ENCODE measurements around the gene USP10. TPM values are rescaled to one million over a fixed set of nuclear protein-coding genes. Genes with fewer than 3 reads are reported as not detected.

Gene USP10
- total RNA-seq, 2 experiments from 2014 or later = 99.3 to 106 TPM

DNA sequence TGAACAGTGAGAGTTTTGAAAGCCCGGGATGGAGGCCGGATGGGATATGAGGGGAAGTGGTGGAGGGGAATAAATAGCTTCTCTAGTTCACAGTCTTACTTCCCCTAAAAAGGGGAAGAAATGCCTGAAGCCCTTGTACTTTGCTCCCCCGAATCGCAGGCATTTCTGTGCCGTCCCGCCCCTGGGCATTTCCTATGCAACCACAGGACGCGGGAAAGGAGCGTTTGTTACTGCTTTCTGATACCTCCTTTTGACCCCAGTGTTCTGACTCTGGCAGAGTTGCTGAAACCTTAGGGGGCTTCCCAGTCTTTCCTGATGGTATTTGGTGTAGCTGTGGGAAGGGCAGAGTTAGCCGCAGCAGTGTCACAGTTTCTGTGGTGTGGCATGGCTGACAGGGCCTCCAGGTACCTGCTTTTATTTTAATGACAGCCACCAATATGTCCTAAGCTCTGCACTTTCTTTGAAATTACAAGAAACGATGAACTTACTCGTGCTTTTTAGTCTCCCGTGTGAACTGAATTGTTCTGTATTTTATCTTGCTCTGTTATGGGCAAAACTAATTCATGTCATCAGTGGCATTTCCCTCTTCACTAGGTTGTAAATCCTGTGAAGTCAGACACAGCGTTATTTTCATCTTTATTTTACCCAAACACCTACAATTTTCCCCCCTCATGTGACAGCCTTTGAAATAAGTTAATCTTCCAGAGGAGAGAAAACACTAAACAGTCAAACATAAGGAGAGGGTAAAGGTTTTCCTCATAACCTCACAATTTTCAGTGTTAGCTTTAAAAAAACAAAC, 27.1 kb downstream of the USP10 start:
- no peak overlapping the region for H3K4me3 Mint-ChIP-seq
- Histone ChIP-seq H3K4me1 (ENCODE audit: insufficient read depth, low read length) (peaks cover 17% of the 10 kb centered on the region), H3K4me3 (ENCODE audit: low read length) (no peak overlapping the region), H3K9me3 (ENCODE audit: control insufficient read depth in 1 of 2, insufficient read depth in 1 of 2, low read length in 2 of 2) (no peaks in the 10 kb centered on the region), H3K36me3 (ENCODE audit: insufficient read depth, low read length) (no peaks in the 10 kb centered on the region), H3K27me3 (ENCODE audit: control insufficient read depth in 1 of 2, insufficient read depth in 2 of 2, low read length in 2 of 2) (no peaks in the 10 kb centered on the region), H3K27ac (ENCODE audit: low read depth in 1 of 2, low read length in 2 of 2) (no peak overlapping the region)
- intact Hi-C loops (cut with DNase I, micrococcal nuclease) = loop anchor here (1.0 to 2.0 kb wide), 6 partner anchors 27 to 450 kb away; no protein-coding TSS in a partner anchor
- no peaks in the 10 kb centered on the region for H3K9me3 Mint-ChIP-seq
- H3K4me1 Mint-ChIP-seq (ENCODE audit: low read depth) = peaks cover 85% of the 10 kb centered on the region
- ChIA-PET POLR2A (interaction anchor here (1.6 kb wide), 1 partner anchor 105 kb away, joined by 8 read pairs; no protein-coding TSS in a partner anchor), CTCF (interaction anchor here (0.6 to 4.5 kb wide), 27 partner anchors 8 to 244 kb away, joined by 3 to 40 read pairs (median 5); partner anchors contain the start of gene KLHL36)
- no peak for ATAC-seq (ENCODE audit: poor library complexity)
- no peak overlapping the region for H3K27ac Mint-ChIP-seq
- TF ChIP-seq, protein P1, sequence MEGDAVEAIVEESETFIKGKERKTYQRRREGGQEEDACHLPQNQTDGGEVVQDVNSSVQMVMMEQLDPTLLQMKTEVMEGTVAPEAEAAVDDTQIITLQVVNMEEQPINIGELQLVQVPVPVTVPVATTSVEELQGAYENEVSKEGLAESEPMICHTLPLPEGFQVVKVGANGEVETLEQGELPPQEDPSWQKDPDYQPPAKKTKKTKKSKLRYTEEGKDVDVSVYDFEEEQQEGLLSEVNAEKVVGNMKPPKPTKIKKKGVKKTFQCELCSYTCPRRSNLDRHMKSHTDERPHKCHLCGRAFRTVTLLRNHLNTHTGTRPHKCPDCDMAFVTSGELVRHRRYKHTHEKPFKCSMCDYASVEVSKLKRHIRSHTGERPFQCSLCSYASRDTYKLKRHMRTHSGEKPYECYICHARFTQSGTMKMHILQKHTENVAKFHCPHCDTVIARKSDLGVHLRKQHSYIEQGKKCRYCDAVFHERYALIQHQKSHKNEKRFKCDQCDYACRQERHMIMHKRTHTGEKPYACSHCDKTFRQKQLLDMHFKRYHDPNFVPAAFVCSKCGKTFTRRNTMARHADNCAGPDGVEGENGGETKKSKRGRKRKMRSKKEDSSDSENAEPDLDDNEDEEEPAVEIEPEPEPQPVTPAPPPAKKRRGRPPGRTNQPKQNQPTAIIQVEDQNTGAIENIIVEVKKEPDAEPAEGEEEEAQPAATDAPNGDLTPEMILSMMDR (IDR thresholded peaks at IDR 0.05) = no peak
- H3K36me3 Mint-ChIP-seq (ENCODE audit: low read depth) = peaks cover 9% of the 10 kb centered on the region
- H3K27me3 Mint-ChIP-seq = no peaks in the 10 kb centered on the region
- peak in 3 of 14 experiments; percentile 21 to 54 (median 52) for DNase-seq

DNA sequence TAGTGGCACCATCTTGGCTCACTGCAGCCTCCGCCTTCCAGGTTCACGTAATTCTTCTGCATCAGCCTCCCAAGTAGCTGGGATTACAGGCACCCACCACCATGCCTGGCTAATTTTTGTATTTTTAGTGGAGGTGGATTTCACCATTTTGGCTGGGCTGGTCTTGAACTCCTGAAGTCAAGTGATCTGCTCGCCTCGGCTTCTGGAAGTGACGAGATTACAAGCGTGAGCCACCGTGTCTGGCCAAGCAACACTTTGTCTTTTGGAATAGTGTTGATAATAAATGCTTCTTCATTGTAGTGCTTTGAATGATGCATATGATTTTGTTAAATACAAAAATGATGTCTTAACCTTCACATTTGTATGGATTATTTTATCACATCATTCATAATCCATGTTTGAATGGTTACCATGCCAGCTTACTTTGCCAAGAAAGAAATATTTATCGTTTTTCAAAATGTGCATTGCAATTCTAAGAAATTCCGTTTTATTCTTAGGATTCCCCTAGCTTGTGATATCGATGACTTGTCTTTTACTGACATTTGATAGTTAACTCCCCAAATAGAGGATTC, 29.1 kb downstream of the USP10 start:
- DNase-seq = no peak
- TF ChIP-seq, protein P1 (IDR thresholded peaks at IDR 0.05) = no peak
- Mint-ChIP-seq H3K9me3 (no peaks in the 10 kb centered on the region), H3K4me1 (ENCODE audit: low read depth) (peaks cover 66% of the 10 kb centered on the region), H3K27me3 (no peaks in the 10 kb centered on the region), H3K36me3 (ENCODE audit: low read depth) (peaks cover 10% of the 10 kb centered on the region), H3K4me3 (peak overlapping the region; percentile 13), H3K27ac (no peak overlapping the region)
- Histone ChIP-seq H3K27me3 (ENCODE audit: control insufficient read depth in 1 of 2, insufficient read depth in 2 of 2, low read length in 2 of 2) (no peaks in the 10 kb centered on the region), H3K36me3 (ENCODE audit: insufficient read depth, low read length) (peaks cover 11% of the 10 kb centered on the region), H3K4me1 (ENCODE audit: insufficient read depth, low read length) (peaks cover 17% of the 10 kb centered on the region), H3K27ac (ENCODE audit: low read depth in 1 of 2, low read length in 2 of 2) (no peak overlapping the region), H3K4me3 (ENCODE audit: low read length) (no peak overlapping the region), H3K9me3 (ENCODE audit: control insufficient read depth in 1 of 2, insufficient read depth in 1 of 2, low read length in 2 of 2) (no peaks in the 10 kb centered on the region)
- ChIA-PET CTCF (interaction anchor here (0.6 to 1.8 kb wide), 4 partner anchors 9 to 106 kb away, joined by 3 to 15 read pairs (median 8); no protein-coding TSS in a partner anchor), POLR2A (no interaction called here)
- ATAC-seq (ENCODE audit: poor library complexity) = no peak
- intact Hi-C loops (cut with DNase I, micrococcal nuclease) = no loop called here

DNA sequence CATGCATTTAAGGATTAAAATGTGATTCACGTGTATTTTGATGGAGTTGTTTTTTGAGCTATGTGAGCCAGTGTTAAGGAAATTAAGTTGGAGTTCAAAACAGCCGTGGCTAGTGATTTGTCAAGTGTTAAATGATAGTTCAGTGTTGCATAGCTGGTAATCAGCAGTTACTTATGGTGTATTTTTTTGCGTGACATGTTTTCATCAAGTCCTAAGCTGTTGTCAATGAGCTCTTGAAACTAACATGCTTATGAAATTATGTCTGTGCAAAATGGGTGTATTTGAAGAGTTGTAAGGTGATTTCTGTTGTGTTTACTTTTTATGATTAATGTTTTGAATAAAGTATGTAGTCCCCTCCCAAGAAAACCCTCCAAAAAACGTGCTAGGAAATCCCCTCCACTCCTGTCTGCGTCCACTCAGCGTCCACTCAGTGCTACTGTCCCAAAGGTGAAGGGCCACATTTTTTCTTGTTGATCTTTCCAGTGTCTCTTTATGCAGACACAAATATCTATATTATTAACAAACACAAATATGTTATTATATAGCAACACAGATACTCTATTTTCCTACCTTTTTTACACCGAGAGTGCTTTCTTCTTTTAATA, 30.0 kb downstream of the USP10 start:
- Mint-ChIP-seq H3K4me1 (ENCODE audit: low read depth) (peaks cover 57% of the 10 kb centered on the region), H3K9me3 (no peaks in the 10 kb centered on the region), H3K36me3 (ENCODE audit: low read depth) (peaks cover 16% of the 10 kb centered on the region), H3K27ac (no peak overlapping the region), H3K27me3 (no peaks in the 10 kb centered on the region), H3K4me3 (no peak overlapping the region)
- intact Hi-C loops (cut with DNase I, micrococcal nuclease) = no loop called here
- Histone ChIP-seq H3K4me3 (ENCODE audit: low read length) (no peak overlapping the region), H3K4me1 (ENCODE audit: insufficient read depth, low read length) (peaks cover 14% of the 10 kb centered on the region), H3K36me3 (ENCODE audit: insufficient read depth, low read length) (peaks cover 12% of the 10 kb centered on the region), H3K27ac (ENCODE audit: low read depth in 1 of 2, low read length in 2 of 2) (no peak overlapping the region), H3K9me3 (ENCODE audit: control insufficient read depth in 1 of 2, insufficient read depth in 1 of 2, low read length in 2 of 2) (no peaks in the 10 kb centered on the region), H3K27me3 (ENCODE audit: control insufficient read depth in 1 of 2, insufficient read depth in 2 of 2, low read length in 2 of 2) (no peaks in the 10 kb centered on the region)
- TF ChIP-seq, protein P1 (IDR thresholded peaks at IDR 0.05) = no peak
- no peak for ATAC-seq (ENCODE audit: poor library complexity)
- ChIA-PET POLR2A (interaction anchor here (0.8 to 1.2 kb wide), 5 partner anchors 17 to 225 kb away, joined by 3 to 4 read pairs (median 3); no protein-coding TSS in a partner anchor), CTCF (interaction anchor here (0.6 to 1.8 kb wide), 5 partner anchors 8 to 107 kb away, joined by 3 to 15 read pairs (median 6); no protein-coding TSS in a partner anchor)
- DNase-seq = no peak
